Activated CD8-positive, alpha-beta memory T cell treated with anti-CD3 and anti-CD28 coated beads, Interleukin-2, amount 50 U/mL, for 48 hours (primary cell): Measurements from ENCODE around the gene ACAD9.
"Not testable (repeated sequence)": the region's sequence is repeated elsewhere in the genome, so short reads cannot be mapped to it uniquely, and the experiment has no call there.

Experiments
- DNase-seq: peaks from one replicate; pipeline ENCODE4 v3.0.0-alpha.2; 2020

ACAD9 gene

GRCh38 chr3:128863560-128863959 is 15.9 kb upstream of the ACAD9 start:
- DNase-seq: no peak

GRCh38 chr3:128864351-128864811 is 15.0 kb upstream of the ACAD9 start:
- DNase-seq: no peak

GRCh38 chr3:128864849-128865804 is 14.3 kb upstream of the ACAD9 start:
- not testable (repeated sequence) for DNase-seq

- no peak for DNase-seq
Observed at GRCh38 chr3:128867200-128868125, 12.0 kb upstream of the ACAD9 start.

- no peak for DNase-seq
Observed at GRCh38 chr3:128870347-128870746, 9.1 kb upstream of the ACAD9 start.

GRCh38 chr3:128872282-128872681 is 7.1 kb upstream of the ACAD9 start:
- DNase-seq: no peak

GRCh38 chr3:128872744-128873143 is 6.7 kb upstream of the ACAD9 start:
- no peak for DNase-seq

GRCh38 chr3:128873244-128874022 is 6.0 kb upstream of the ACAD9 start:
- no peak for DNase-seq

GRCh38 chr3:128874481-128875180 is 4.8 kb upstream of the ACAD9 start:
- DNase-seq: no peak

GRCh38 chr3:128875556-128876120 is 3.8 kb upstream of the ACAD9 start:
- peak; percentile 73 for DNase-seq

- DNase-seq: no peak
Observed at GRCh38 chr3:128878011-128878457, 1.4 kb upstream of the ACAD9 start.

GRCh38 chr3:128878556-128879124 is 780 bp upstream of the ACAD9 start:
- DNase-seq: no peak

GRCh38 chr3:128879991-128880390 is 571 bp downstream of the ACAD9 start:
- no peak for DNase-seq

- DNase-seq: not testable (repeated sequence)
Observed at GRCh38 chr3:128880455-128880854, 1.0 kb downstream of the ACAD9 start.

- no peak for DNase-seq
Observed at GRCh38 chr3:128881576-128881975, 2.2 kb downstream of the ACAD9 start.

GRCh38 chr3:128882719-128883118 is 3.3 kb downstream of the ACAD9 start:
- DNase-seq: no peak

GRCh38 chr3:128884992-128885391 is 5.6 kb downstream of the ACAD9 start:
- no peak for DNase-seq

GRCh38 chr3:128889139-128889894 is 9.9 kb downstream of the ACAD9 start:
- DNase-seq: no peak

- DNase-seq: no peak
Observed at GRCh38 chr3:128895843-128896697, 16.6 kb downstream of the ACAD9 start.
